Muscle of arm (tissue), 12 donors: ENCODE results near the gene MVD. TPM values are rescaled to one million over a fixed set of nuclear protein-coding genes. Genes with fewer than 3 reads are reported as not detected.

ENCODE experiments used
- DNase-seq: peaks from one replicate; pipeline ENCODE4 v3.0.0-alpha.2; 2013
- polyA plus RNA-seq, 12 donors: library from polyadenylated mRNA; unstranded; fragments of 120-200 nt; gene quantifications; one replicate each; pipeline ENCODE4 v1.2.1, GENCODE V29; 2013; ENCODE audit not compliant: insufficient read length in 12 of 12

Gene MVD
- polyA plus RNA-seq, 12 donors: 18.2 to 35.2 (median 24.3) TPM; not detected in 1

DNA sequence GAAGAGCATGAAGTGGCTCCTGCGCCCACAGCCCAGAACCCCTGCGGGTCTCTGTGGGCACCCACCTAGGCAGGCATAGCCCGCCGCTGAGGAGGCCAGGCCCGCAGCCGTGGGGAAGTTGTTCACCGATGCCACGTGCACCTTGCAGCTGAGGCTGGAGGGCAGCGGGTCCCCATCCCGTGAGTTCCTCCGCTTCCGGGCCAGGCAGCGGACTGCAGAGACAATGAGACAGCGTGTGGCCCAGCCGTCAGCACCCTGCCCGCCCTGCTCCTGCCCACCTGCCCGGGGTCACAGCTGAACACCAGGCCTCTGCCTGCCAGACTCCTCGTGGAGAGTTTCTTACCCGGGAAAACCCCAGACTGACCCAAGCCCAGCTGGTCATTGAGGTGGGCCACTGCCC lies 5.5 kb downstream of the MVD start:
- DNase-seq: no peak

DNA sequence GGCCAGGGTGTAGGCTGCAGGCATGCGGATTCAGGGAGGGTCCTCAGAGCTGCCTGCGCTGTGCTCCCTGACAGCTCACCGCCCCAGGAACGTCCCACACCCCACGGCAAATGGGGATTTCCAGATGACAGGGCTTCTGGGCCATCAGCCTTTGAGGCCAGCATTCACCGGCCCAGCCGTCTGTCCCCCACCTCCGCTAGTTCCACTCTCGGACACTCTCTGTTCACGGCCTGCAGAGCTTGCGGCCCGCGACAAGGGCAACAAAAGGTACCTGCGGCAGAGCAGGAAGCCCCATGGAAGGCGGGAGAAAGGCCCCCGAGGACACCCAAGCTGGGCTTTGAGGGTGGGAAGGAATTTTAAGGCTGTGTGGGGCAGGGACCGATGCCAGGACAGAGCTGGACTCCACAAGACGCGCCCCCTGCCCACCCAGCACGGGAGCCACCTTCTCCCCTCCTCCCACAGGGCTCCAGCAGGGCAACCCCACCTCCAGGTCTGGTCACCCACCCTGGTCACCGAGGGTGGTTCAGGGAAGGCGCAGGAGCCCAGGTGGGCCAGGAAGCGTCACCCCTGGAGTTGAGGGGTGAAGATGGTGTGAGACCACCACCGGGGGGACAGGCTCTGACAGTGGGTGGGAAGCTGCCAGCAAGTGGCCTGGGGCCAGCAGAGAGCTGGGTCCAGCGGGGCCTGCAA lies 6.5 kb downstream of the MVD start:
- DNase-seq: no peak

GRCh38 chr16:88655733-88656281 lies 7.1 kb downstream of the MVD start:
- DNase-seq: no peak

DNA sequence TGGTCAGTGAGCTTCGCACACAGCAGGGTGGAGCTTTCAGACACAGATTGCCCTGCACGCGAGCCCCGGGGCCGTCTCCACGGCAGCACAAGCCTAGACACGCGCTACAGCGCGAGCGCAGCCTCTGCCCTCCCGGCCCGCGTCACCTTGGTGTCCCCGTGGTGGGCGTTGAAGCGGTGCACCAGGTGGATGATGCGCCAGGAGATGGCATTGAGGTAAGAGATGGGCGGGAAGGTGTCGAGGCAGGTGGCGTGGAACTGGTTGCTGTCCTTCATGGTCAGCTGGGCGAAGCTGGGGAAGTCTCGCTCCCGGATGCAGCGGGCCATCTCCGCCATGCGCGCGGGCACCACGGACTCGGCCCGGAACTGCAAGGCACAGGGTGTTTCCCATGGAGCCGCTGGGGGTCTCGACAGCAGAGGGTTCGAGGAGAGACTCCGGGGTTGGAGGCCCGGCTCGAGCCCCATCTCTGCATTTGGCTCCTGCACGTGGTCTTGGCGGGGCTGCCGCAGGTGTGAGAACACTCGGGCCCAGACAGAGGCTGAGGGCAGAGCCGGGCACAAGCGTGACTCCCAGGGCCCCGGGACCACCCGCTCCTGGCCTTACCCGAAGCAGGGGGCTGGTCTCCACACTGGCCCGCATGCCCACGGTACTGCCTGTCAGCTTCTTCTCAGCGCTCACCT lies 7.7 kb downstream of the MVD start:
- DNase-seq: no peak

DNA sequence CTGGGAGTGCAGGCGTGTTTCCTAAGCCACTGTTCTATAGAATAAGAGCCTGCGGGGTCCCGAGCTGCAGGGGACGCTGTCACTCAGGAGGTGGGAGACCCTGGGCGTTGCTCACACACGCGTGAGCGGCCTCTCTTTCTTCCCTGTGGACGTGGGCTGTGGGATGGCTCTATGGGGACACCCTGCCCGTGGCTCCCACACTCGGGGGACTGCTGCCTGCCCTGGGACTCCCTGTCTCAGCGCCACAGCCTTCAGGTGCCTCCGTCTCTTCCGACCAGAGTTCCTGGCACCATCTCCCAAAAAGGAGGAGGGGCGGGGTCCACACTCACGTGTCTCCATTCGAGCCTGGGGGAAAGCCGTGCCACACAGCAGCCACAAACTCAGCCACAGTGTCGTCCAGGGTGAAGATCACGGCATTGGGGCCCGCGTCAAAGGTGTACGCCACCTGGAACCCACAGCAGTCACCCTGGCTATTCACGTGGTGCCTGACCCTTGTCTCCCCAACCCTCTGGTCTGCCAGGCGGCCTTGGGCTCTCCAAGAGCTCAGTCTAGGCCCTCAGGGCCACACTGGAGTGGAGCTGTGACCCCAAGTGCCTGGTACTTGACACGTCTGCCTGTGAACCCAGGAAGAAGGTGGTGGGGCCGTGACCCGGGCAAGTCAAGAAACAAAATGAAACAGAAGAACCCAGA lies 8.4 kb downstream of the MVD start:
- no peak for DNase-seq

DNA sequence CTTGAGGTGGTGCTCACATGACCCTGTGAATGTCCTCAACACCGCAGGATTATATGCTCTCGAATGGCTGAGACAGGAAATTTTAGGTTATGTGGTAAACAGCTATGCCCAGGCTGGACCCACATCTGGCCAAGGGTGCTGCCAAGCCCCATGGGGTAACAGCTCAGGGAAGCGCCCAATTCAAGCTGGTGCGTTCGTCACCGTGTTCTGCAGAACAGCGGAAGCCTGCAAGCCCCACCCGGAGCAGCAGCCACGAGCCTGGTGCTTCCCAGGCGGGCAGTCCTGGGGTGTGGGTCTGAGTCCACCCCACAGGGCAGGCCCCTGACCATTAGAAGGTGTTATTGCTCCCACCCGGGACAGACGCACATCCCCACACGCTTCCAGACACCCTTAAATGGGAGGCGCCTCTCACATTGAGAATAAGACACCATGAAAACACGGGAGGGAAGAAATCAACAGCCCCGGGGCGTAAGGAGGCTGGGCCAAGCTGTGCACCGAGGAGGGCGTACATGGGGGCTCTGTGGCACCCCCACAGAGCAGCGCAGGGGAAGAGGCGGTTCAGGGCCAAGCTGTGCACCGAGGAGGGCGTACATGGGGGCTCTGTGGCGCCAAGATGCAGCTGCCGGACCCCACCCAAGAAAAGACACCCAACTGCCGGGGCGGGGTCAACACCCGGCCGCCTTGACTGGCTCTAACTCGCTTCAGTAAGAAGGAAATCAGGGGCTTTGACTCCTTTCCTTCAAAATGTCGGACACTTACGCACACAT lies 9.1 kb downstream of the MVD start:
- DNase-seq: no peak

DNA sequence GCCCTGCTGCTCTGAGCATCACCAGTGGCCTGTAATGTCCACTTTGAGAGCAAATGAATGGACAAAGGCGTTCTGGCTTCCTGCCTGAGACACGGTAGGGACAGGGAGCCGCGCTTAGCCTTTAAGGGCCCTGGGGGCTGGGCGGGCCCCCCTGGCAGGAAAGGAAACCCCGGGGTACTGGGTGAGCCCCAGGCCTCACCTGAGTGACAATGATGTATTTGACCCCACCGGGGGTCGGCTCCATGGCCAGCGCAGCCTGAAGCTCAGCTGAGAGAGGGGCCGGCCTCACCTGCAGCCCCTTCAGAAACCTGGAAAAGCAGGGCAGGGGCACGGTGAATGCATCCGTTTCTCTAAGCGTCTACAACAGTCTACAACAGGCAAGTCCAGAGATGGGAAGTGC lies 9.8 kb downstream of the MVD start:
- no peak for DNase-seq

DNA sequence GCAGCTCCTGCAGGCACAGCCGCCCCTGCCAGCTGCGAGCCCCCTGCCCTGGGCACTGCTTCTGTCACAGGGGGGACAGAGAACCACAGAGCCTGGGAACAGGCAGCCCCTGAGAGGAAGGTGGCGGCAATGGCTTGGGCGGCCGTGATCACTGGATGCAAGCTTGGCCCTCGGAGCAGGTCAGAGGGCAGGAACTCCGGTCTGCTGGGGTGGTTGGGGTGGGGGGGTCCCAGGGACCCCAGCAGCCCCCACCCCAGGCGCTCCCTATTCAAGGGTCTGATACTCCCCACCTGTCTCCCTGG lies 10.2 kb downstream of the MVD start:
- no peak for DNase-seq

- no peak for DNase-seq
These were observed 10.7 kb downstream of the MVD start for GRCh38 chr16:88651989-88652761.

DNA sequence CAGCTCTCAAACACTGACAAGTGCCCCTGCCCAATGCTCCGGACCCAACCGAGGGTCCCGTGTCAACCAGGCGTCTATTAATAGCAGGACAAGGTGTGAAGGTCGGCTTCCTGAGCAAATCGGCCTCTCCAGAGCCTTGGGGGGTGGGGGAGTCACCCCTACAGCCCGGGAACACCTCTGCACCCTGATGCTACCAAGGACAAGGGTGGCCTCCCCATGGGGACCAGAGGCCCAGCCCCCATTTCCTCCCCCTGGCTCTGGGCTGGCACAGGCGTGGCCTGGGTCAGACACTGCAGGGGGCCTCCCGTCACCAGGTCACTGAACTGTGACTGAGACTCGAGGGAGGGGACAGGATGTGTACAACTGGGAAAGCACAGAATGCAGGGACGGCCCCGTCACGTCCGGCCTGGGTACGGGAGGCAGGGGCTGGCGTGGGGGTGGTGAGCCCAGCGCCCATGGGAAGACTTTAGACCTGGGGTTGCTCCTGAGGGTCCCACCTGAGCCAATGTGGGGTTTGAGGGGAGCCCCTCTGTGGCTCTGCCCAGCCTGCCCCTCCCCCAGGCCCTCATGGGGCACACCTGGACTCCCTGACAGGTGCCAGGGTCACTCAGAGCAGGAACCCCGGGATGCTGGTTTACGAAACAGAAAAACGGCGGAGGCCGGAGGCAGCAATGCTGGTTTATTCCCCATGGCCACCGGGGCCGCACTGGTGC lies 11.5 kb downstream of the MVD start:
- DNase-seq: no peak

DNA sequence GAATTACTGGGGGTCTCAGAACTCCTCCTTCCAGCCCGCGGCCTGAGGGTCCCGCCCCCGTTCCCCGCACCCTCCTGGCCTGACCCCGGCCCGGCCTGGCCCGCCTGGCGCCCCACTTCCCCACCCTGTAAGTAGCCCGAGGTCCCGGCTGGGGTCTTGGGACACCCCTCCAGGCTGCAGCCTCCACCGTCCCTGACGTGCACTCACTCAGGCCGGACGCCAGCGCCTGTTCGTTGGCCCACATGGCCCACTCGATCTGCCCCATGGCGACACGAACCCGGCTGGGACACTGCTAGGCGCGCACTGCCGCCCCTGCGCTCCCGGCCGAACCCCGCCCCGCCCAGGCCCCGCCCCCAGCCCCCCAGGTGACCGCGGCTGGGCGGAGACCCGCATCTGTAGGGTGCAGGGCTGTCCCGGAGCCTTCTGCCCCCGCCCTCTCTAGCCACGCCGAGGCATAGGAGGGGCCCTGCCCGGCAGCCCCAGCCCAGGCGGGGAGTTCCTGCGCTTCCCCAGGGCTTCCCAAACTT lies 12.1 kb downstream of the MVD start, which contains the start of gene CYBA:
Gene CYBA, minus strand, starts transcription at position 305 of the 527 bp plus-strand sequence. Its CDS starts 40 bp downstream, at position 265.
- no peak for DNase-seq

DNA sequence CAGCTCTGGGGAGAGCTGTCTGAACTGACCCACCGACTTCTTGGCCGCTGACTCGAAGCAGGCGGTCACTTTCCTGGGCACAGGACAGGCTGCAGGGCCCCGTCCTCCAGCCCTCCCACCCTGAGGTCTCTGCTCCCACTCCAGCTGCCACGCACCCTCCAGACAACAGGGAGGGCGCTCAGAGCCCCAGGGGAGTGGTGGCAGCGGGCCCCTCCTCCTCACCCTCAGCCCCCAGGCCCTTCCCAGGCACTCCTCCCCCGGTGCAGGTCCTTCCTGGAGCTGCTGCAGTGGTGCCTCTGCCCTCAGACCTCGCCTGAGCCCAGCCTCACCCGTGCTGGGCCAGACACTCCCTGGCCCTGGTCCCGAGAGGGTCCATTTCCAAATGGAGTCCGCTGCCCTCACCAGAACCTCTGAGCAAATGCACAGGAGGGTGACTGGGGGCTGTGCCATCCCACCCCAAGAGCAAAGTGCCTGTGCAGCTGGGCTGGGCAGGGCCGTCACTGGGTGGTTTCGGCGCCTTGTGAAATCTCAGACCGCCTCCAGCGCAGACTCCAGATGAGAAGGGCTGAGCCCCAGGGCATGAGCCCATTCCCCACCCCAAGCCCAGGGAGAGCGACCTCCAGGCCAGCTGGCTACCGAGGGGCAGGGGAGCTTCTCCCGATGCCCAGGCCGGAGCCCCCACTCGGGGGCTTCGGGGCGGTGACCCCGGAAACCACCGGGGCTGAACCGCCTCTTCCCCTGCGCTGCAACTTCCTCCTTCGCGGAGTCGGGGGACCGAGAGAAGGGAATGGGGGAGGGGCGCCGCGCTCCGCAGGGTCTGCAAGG lies 12.8 kb downstream of the MVD start:
- DNase-seq: no peak

DNA sequence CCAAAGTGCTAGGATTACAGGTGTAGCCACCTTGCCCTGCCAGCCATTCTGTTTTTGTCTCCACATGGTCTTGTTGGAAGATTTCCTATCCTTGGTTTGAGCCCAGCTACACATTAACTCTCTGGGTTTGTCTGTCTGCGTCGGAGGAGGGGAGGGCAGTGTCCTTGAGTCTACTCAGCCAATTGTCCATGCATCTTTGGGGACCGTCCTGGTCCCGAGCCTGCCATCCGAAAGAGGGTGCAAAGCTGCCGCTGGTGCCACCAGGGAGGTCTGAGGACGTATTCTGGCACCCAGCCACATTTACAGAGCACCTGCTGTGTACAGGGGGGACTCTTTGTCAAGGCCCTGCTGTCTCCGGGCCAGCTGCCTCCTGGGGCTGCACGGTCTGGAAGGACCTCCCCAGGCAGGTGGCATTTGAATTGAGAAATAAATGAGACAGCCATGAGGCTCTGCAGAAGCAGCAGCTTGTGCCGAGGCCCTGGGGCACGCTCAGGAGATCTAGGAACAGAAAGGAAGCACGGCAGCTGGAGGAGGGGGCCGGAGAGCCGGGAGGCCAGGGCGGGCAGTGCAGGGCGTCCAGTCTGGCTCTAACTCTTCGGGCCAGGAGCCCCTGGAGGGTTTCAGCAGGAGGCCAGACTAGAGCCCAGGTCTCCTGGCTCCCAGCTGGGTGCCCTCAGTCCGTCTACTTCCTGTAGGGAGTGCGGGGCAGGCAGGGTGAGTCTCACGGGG lies 13.5 kb downstream of the MVD start:
- no peak for DNase-seq

DNA sequence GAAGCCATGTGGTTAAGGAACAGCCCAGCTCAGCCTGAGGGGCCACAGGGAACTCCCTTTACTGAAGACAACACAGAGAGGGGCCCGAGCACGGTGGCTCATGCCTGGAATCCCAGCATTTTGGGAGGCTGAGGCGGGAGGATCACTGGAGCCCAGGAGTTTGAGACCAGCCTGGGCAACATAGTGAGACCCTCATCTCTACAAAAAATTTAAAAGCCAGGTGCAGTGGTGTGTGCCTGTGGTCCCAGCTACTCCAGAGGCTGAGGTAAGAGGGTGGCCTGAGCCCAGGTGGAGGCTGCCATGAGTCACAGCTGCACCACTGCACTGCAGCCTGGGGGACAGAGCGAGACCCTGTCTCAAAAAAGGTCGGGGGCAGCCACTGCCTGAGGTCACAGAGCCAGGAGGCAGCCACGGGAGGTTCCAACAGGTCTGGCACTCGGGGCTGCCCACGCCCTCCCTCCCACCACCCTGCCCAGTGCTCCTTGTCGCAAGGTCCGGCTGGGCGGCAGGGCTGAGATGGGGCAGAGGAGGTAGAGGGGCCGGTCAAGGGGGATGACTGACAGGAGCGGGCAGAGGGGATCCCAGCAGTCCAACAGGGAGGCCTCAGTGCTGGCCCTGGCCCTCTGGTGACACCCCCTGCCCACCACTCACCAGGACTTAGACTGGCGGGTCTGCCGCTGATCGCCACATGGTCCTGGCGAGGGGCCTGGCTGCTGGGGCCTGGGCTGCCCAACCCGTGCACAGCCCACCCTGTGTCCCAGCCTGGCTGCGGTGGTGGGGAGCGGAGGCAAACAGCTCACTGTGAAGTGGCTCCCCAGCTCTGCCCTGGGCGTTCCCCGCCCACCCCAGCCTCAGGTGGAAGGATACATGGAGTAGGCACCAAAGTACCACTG lies 15.5 kb downstream of the MVD start:
- DNase-seq: no peak

GRCh38 chr16:88646345-88647034 lies 16.4 kb downstream of the MVD start:
- no peak for DNase-seq

DNA sequence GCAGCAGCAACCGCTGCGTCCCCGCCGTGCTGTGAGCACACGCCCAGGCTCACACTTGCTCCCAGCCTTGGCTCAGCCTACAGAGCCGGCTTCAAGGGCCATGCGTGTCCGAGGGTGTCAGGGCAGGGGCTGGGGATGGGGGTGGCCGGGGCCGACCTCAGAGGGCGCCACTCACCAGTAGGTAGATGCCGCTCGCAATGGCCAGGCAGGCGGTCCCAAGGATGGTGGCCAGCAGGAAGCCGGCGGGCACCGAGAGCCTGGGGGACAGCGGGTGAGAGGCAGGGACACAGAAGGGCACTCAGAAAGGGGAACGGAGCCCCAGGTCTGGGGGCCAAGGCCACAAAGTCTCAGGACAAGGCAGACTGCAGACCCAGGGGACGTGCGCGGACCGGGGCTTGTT lies 16.9 kb downstream of the MVD start:
- DNase-seq: no peak

- no peak for DNase-seq
These were observed 17.4 kb downstream of the MVD start for GRCh38 chr16:88645455-88645854.
